Stomach (tissue), 9 donors: ENCODE results near the gene MFSD12. TPM values are rescaled to one million over a fixed set of nuclear protein-coding genes. Genes with fewer than 3 reads are reported as not detected.

Source experiments
- DNase-seq, 2 donors: peaks; one replicate each; pipeline versions ENCODE4 v3.0.0 to v3.0.0-alpha.2; 2013 to 2019
- H3K27ac ChIP-seq, 5 donors: fragments of 200-600 bp in 4 of 5; sonication (generic) in 4 of 5; one replicate each; pipeline ENCODE4 v1.5.1; 2013 to 2019; ENCODE audit warnings: mild to moderate bottlenecking in 1 of 5, moderate library complexity in 1 of 5
- H3K27me3 ChIP-seq, 3 donors: fragments of 200-600 bp; sonication (generic); one replicate each; pipeline ENCODE4 v1.5.1; 2017 to 2019; ENCODE audit warnings: mixed run types in 1 of 3
- H3K36me3 ChIP-seq, 4 donors: fragments of 200-600 bp; sonication (generic); 1 replicate in 3 of 4; 2 replicates in 1 of 4; pipeline ENCODE4 v1.5.1; 2016 to 2019
- H3K4me1 ChIP-seq, 4 donors: fragments of 200-600 bp; sonication (generic); one replicate each; pipeline ENCODE4 v1.5.1; 2016 to 2019
- H3K4me3 ChIP-seq, 4 donors: fragments of 200-600 bp; sonication (generic) in 3 of 4; one replicate each; pipeline ENCODE4 v1.5.1; 2016 to 2019; ENCODE audit warnings: mild to moderate bottlenecking in 1 of 4
- H3K9me3 ChIP-seq, 4 donors: fragments of 200-600 bp; sonication (generic); one replicate each; pipeline ENCODE4 v1.5.1; 2016 to 2019
- CTCF ChIP-seq, 7 experiments: fragments of 450-650 bp in 4 of 7; fragments of 200-600 bp in 3 of 7; sonication (generic) in 3 of 7; IDR thresholded peaks; one replicate each; pipeline ENCODE4 v1.5.1; 2016 to 2019; ENCODE audit warnings: antibody characterized with exemption in 7 of 7, control low read depth in 2 of 7, mild to moderate bottlenecking in 1 of 7
- EP300 ChIP-seq: sonication (generic); formaldehyde crosslinking; IDR thresholded peaks from one replicate; pipeline ENCODE4 v1.6.1; 2017; ENCODE audit warnings: antibody characterized with exemption
- POLR2A ChIP-seq, 4 donors: fragments of 450-650 bp; IDR thresholded peaks; one replicate each; pipeline ENCODE4 v1.6.1; 2016; ENCODE audit warnings: antibody characterized with exemption in 4 of 4, control low read depth in 2 of 4, mild to moderate bottlenecking in 1 of 4, moderate library complexity in 1 of 4
- POLR2AphosphoS5 ChIP-seq, 3 donors: sonication (generic); formaldehyde crosslinking; IDR thresholded peaks; one replicate each; pipeline ENCODE4 v1.6.1; 2016; ENCODE audit warnings: antibody characterized with exemption in 3 of 3
- WGBS, 5 donors: extraction: QIAGEN DNeasy Blood & Tissue Kit in 3 of 5; methylation state at CpG; one replicate each; pipeline versions ENCODE4 v1.1.5 to v1.1.7; 2013 to 2018; 5-methylcytosine and 5-hydroxymethylcytosine counted together
- intact Hi-C: fragments of 100-400 bp; cut with DNase I; formaldehyde crosslinking; loops from one replicate; pipeline ENCODE4 v1.15.1; 2023; ENCODE audit warnings: low total_unique reads
- polyA plus RNA-seq, 3 donors: library from polyadenylated mRNA; stranded (reverse); fragments of 200-250 nt; gene quantifications; one replicate each; pipeline ENCODE4 v1.2.3, GENCODE V29; 2013
- total RNA-seq, 5 donors: library from RNA; depleted of rRNA; stranded (reverse); fragments of >200 nt; gene quantifications; one replicate each; pipeline versions ENCODE4 v1.1.0 to v1.2.3, GENCODE V29; 2014 to 2016
- donor health status: healthy with polysubstance abuse.
- donor health status: Bipolar disorder and iron deficiency.
- donor health status: healthy.

Gene MFSD12
- total and polyA plus RNA-seq, 8 donors = 0.58 to 96.4 (median 34.8) TPM

DNA sequence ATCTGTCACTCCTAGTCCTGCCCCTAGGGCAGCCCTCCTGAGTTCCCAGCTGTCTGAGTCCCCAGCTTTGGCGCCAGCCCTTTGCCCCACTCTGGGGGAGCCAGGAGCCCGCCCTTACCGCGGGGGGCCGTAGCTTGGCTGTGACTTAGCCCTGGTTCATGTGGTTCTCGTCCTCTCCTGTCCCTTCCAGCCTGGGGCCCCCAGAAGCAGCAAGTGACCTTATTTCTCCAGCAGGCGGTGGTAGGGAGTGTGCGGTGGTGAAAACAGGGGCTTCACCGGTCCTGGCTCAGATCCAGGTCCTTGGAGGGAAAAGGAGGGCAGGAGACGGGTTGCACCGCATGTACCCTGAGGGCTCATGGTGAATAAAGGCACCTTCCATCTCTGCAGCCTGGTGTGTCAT, 35.8 kb upstream of the MFSD12 start:
- DNase-seq = no peak
- Histone ChIP-seq H3K36me3 (peaks cover 0 to 6% (median 0%) of the 10 kb centered on the region in 4 donors), H3K27ac (no peak overlapping the region), H3K4me3 (no peak overlapping the region), H3K9me3 (no peaks in the 10 kb centered on the region), H3K27me3 (peaks cover 0 to 10% (median 0%) of the 10 kb centered on the region in 3 donors), H3K4me1 (no peaks in the 10 kb centered on the region)
- intact Hi-C loops = no loop called here
- 27 to 42% (median 30%) methylated on average over 8 to 11 of the region's 11 CpGs for WGBS, 5 donors
- TF ChIP-seq POLR2AphosphoS5 (IDR thresholded peaks at IDR 0.05) (no peak), CTCF (IDR thresholded peaks at IDR 0.05) (no peak), EP300 (no peak), POLR2A (IDR thresholded peaks at IDR 0.05) (no peak)

- TF ChIP-seq POLR2A (IDR thresholded peaks at IDR 0.05) (no peak), POLR2AphosphoS5 (IDR thresholded peaks at IDR 0.05) (no peak), EP300 (no peak), CTCF (IDR thresholded peaks at IDR 0.05) (no peak)
- DNase-seq = peak in 1 of 2 donors; percentile 61
- WGBS, 5 donors = 49 to 77% (median 57%) methylated on average over 8 to 9 of the region's 9 CpGs
These were observed 34.7 kb upstream of the MFSD12 start for GRCh38 chr19:3591876-3592613.

DNA sequence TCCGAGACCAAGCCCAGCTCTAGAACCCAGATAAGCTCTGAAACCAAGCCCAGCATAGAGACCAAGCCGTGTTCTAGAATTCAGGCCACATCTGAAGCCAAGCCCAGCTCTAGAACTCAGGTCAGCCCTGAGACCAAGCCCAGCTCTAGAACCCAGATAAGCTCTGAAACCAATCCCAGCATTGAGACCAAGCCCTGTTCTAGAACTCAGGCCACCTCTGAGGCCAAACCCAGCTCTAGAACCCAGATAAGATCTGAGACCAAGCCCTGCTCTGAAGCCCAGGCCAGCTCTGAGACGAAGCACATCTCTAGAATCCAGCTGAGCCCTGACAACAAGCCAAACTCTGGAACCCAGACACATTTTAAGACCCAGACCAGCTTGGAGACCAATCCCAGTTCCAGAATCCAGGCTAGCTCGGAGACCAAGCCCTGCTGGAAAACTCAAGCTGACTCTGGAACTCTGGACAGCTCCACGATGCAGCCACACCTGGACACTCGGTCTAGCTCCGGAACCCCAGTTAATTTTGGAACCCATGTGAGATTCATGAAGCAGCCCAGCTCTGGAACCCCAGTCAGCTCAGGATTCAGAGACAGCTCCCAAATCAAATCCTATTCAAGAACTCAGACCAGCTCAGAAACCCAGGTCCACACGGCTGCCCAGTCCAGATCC, 33.7 kb upstream of the MFSD12 start:
- WGBS, 5 donors = 79 to 91% (median 90%) methylated on average over 7 to 8 of the region's 8 CpGs
- Histone ChIP-seq H3K4me1 (peaks cover 4 to 13% (median 10%) of the 10 kb centered on the region in 4 donors), H3K36me3 (peaks cover 0 to 6% (median 0%) of the 10 kb centered on the region in 4 donors), H3K4me3 (no peak overlapping the region), H3K9me3 (no peaks in the 10 kb centered on the region), H3K27me3 (peaks cover 0 to 18% (median 5%) of the 10 kb centered on the region in 3 donors), H3K27ac (no peak overlapping the region)
- DNase-seq = no peak
- intact Hi-C loops = no loop called here
- no peak for TF ChIP-seq CTCF (IDR thresholded peaks at IDR 0.05)
- TF ChIP-seq POLR2AphosphoS5 (IDR thresholded peaks at IDR 0.05) = no peak
- TF ChIP-seq POLR2A (IDR thresholded peaks at IDR 0.05) = no peak
- TF ChIP-seq EP300 = no peak

More at GRCh38 chr19:3591876-3592613, 34.7 kb upstream of the MFSD12 start:
- intact Hi-C loops = no loop called here
- Histone ChIP-seq H3K27me3 (peaks cover 0 to 10% (median 0%) of the 10 kb centered on the region in 3 donors), H3K27ac (no peak overlapping the region), H3K4me1 (peaks cover 0 to 4% (median 3%) of the 10 kb centered on the region in 4 donors), H3K9me3 (no peaks in the 10 kb centered on the region), H3K36me3 (peaks cover 0 to 6% (median 0%) of the 10 kb centered on the region in 4 donors), H3K4me3 (no peak overlapping the region)

DNA sequence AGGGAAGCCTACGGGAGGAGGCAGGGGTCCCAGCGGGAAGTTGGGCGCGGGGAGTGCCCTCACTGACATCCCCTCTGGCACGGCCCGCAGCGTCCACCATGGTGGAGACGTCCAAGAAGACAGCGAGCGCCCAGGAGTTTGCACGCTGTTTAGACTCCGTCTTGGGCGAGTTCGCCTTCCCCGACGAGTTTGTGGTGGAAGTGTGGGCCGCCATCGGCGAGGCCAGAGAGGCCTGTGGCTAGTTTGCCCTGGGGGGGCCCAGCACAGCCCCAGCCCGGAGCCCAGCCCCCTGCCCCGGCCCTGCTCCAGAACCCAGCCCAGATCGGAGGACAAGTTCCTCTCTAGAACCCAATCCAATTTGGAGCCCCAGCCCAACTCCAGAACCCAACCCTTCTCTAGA, 32.6 kb upstream of the MFSD12 start:
- Histone ChIP-seq H3K4me3 (no peak overlapping the region), H3K27ac (no peak overlapping the region), H3K36me3 (no peaks in the 10 kb centered on the region), H3K27me3 (peaks cover 2 to 25% (median 17%) of the 10 kb centered on the region in 3 donors), H3K9me3 (no peaks in the 10 kb centered on the region), H3K4me1 (peaks cover 14 to 23% (median 21%) of the 10 kb centered on the region in 4 donors)
- TF ChIP-seq POLR2AphosphoS5 (IDR thresholded peaks at IDR 0.05) (no peak), EP300 (no peak), POLR2A (IDR thresholded peaks at IDR 0.05) (no peak), CTCF (IDR thresholded peaks at IDR 0.05) (no peak)
- intact Hi-C loops = no loop called here
- no peak for DNase-seq
- 95 to 97% (median 96%) methylated on average over 22 of the region's 22 CpGs for WGBS, 5 donors
